Posterior vena cava (tissue), 2 donors: ENCODE data around the gene HNRNPA1L2. TPM values are rescaled to one million over a fixed set of nuclear protein-coding genes. Genes with fewer than 3 reads are reported as not detected.
"Not testable (repeated sequence)": the region's sequence is repeated elsewhere in the genome, so short reads cannot be mapped to it uniquely, and the experiment has no call there.

Experiments
- DNase-seq: peaks from one replicate; pipeline ENCODE4 v3.0.0-alpha.2; 2020; ENCODE audit warnings: low spot score
- intact Hi-C, 2 donors: fragments of 100-400 bp; cut with DNase I; formaldehyde crosslinking; loops; one replicate each; pipeline versions ENCODE4 v1.14.1 to v1.14.2; 2022 to 2023
- long read RNA-seq, 2 donors: library from polyadenylated mRNA; unstranded; transcript quantifications; one replicate each; pipeline ENCODE4 v2.0.0, GENCODE V29; 2020 to 2021
- total RNA-seq, 2 donors: library from RNA; stranded (reverse); fragmentation: NEBNext Ultra II Directional; extraction: Animal tissue kit (Norgen Biotek cat#: 25700); gene quantifications; one replicate each; pipeline ENCODE4 v1.2.1, GENCODE V29; 2021
- donor health status: DM: yes; HTN: yes; CAD: no.
- donor health status: DM: yes; HTN: yes; CAD: no.

HNRNPA1L2 gene
- 1 to 10 TPM; 5.6 to 7.5 TPM for total RNA-seq
- long read RNA-seq, donor 1, partial matches to known transcripts: 0 of 1 reads
- long read RNA-seq, donor 1, other reads (novel, unspliced or antisense): 0 of 1 reads
- long read RNA-seq, donor 2, partial matches to known transcripts: 0 of 1 reads
- long read RNA-seq, donor 2, other reads (novel, unspliced or antisense): 0 of 1 reads

GRCh38 chr13:52642131-52642530 is at the start of gene HNRNPA1L2:
Gene HNRNPA1L2 (plus strand): TSS chr13:52642431. CDS start chr13:52642493, 62 bp downstream.
- intact Hi-C loops: no loop called here
- DNase-seq: no peak

GRCh38 chr13:52593175-52593574 is 49.1 kb upstream of the HNRNPA1L2 start:
- DNase-seq, intact Hi-C loops: not testable (repeated sequence)

- intact Hi-C loops, DNase-seq: not testable (repeated sequence)
Observed at GRCh38 chr13:52593812-52594211, 48.4 kb upstream of the HNRNPA1L2 start.

- intact Hi-C loops, DNase-seq: not testable (repeated sequence)
Observed at GRCh38 chr13:52594295-52594694, 47.9 kb upstream of the HNRNPA1L2 start.

- DNase-seq: no peak
- intact Hi-C loops: no loop called here
Observed at GRCh38 chr13:52597676-52598075, 44.6 kb upstream of the HNRNPA1L2 start.

GRCh38 chr13:52599037-52599847 is 43.0 kb upstream of the HNRNPA1L2 start:
- DNase-seq: no peak

GRCh38 chr13:52599848-52600603 is 42.2 kb upstream of the HNRNPA1L2 start:
- DNase-seq: no peak
- intact Hi-C loops: no loop called here

More at GRCh38 chr13:52599037-52599847, 43.0 kb upstream of the HNRNPA1L2 start:
- intact Hi-C loops: no loop called here

- DNase-seq: no peak
- intact Hi-C loops: no loop called here
Observed at GRCh38 chr13:52600666-52601065, 41.6 kb upstream of the HNRNPA1L2 start.

GRCh38 chr13:52603316-52603715 is 38.9 kb upstream of the HNRNPA1L2 start:
- intact Hi-C loops, DNase-seq: not testable (repeated sequence)

- intact Hi-C loops, DNase-seq: not testable (repeated sequence)
Observed at GRCh38 chr13:52606126-52606525, 36.1 kb upstream of the HNRNPA1L2 start.

GRCh38 chr13:52606795-52607194 is 35.4 kb upstream of the HNRNPA1L2 start:
- intact Hi-C loops, DNase-seq: not testable (repeated sequence)

- DNase-seq, intact Hi-C loops: not testable (repeated sequence)
Observed at GRCh38 chr13:52608184-52608583, 34.0 kb upstream of the HNRNPA1L2 start.

- DNase-seq, intact Hi-C loops: not testable (repeated sequence)
Observed at GRCh38 chr13:52609013-52609606, 33.1 kb upstream of the HNRNPA1L2 start.

GRCh38 chr13:52610158-52610557 is 32.1 kb upstream of the HNRNPA1L2 start:
- DNase-seq, intact Hi-C loops: not testable (repeated sequence)

GRCh38 chr13:52615134-52615801 is 27.0 kb upstream of the HNRNPA1L2 start:
- intact Hi-C loops: no loop called here
- no peak for DNase-seq

GRCh38 chr13:52615812-52616211 is 26.4 kb upstream of the HNRNPA1L2 start:
- intact Hi-C loops: no loop called here
- no peak for DNase-seq

GRCh38 chr13:52617070-52618060 is 24.9 kb upstream of the HNRNPA1L2 start:
- intact Hi-C loops: no loop called here

More at GRCh38 chr13:52617070-52618060, 24.9 kb upstream of the HNRNPA1L2 start:
- DNase-seq: peak; percentile 92
